Transverse colon (tissue), 4 donors: ENCODE data around the gene LRIG1. TPM values are rescaled to one million over a fixed set of nuclear protein-coding genes. Genes with fewer than 3 reads are reported as not detected.

Experiments
- DNase-seq: peaks from one replicate; pipeline ENCODE4 v3.0.0-alpha.2; 2019
- H3K27ac ChIP-seq, 4 donors: fragments of 200-600 bp; sonication (generic); 2 replicates each; pipeline ENCODE4 v1.5.1; 2016 to 2018; ENCODE audit warnings: inconsistent platforms in 4 of 4
- H3K27me3 ChIP-seq: fragments of 200-600 bp; sonication (generic); 2 replicates; pipeline ENCODE4 v1.5.1; 2017; ENCODE audit warnings: inconsistent platforms
- H3K36me3 ChIP-seq, 4 donors: fragments of 200-600 bp; sonication (generic); 2 replicates each; pipeline ENCODE4 v1.5.1; 2017 to 2019; ENCODE audit warnings: inconsistent platforms in 4 of 4
- H3K4me1 ChIP-seq, 4 donors: fragments of 200-600 bp; sonication (generic); 2 replicates each; pipeline ENCODE4 v1.5.1; 2017 to 2020; ENCODE audit warnings: inconsistent platforms in 4 of 4
- H3K4me3 ChIP-seq, 4 donors: fragments of 200-600 bp; sonication (generic); 1 replicate in 1 of 4; 2 replicates in 3 of 4; pipeline versions ENCODE4 v1.5.1 to v1.6.1; 2017 to 2019; ENCODE audit warnings: inconsistent platforms in 4 of 4
- H3K9me3 ChIP-seq, 2 donors: fragments of 200-600 bp; sonication (generic); 2 replicates each; pipeline ENCODE4 v1.5.1; 2017 to 2019; ENCODE audit warnings: inconsistent platforms in 2 of 2
- CTCF ChIP-seq, 5 experiments: fragments of 200-600 bp in 3 of 5; fragments of 450-650 bp in 2 of 5; sonication (generic) in 3 of 5; IDR thresholded peaks; 1 replicate in 2 of 5; 2 replicates in 3 of 5; pipeline ENCODE4 v1.5.1; 2016 to 2017; ENCODE audit warnings: antibody characterized with exemption in 5 of 5, inconsistent platforms in 3 of 5, mild to moderate bottlenecking in 2 of 5, moderate library complexity in 1 of 5
- EP300 ChIP-seq: sonication (generic); formaldehyde crosslinking; IDR thresholded peaks from one replicate; pipeline ENCODE4 v1.6.1; 2017; ENCODE audit warnings: antibody characterized with exemption, low read depth
- POLR2A ChIP-seq: fragments of 450-650 bp; IDR thresholded peaks from one replicate; pipeline ENCODE4 v1.6.1; 2016; ENCODE audit warnings: antibody characterized with exemption, mild to moderate bottlenecking, moderate library complexity
- POLR2AphosphoS5 ChIP-seq, 3 donors: sonication (generic); formaldehyde crosslinking; IDR thresholded peaks; one replicate each; pipeline ENCODE4 v1.6.1; 2016; ENCODE audit warnings: antibody characterized with exemption in 3 of 3
- WGBS, 2 donors: methylation state at CpG; one replicate each; pipeline ENCODE4 v1.1.5; 2018; ENCODE audit warnings: low coverage in 1 of 2; 5-methylcytosine and 5-hydroxymethylcytosine counted together
- in situ Hi-C, 4 donors: fragments of 200-750 bp; cut with MboI; loops; one replicate each; pipeline versions ENCODE4 v1.15.0 to v1.15.1; 2017; ENCODE audit warnings: low sequenced_read_pairs in 3 of 4, low pct_ligation_motif_present in 1 of 4, low pct_unique_long_range_greater_than_20kb in 1 of 4
- intact Hi-C: fragments of 100-400 bp; cut with DNase I; formaldehyde crosslinking; loops from one replicate; pipeline ENCODE4 v1.15.1; 2023; ENCODE audit warnings: low total_unique reads
- total RNA-seq, 4 donors: library from RNA; depleted of rRNA; stranded (reverse); fragments of >200 nt; gene quantifications; one replicate each; pipeline ENCODE4 v1.1.0, GENCODE V29; 2016

Gene LRIG1
- total RNA-seq, 4 donors from 2014 or later: 67.2 to 87.6 (median 79.3) TPM

GRCh38 chr3:66404197-66404596, 96.6 kb downstream of the LRIG1 start:
- peaks cover 13 to 61% (median 39%) of the 10 kb centered on the region in 4 donors for H3K4me1 ChIP-seq
- H3K9me3 ChIP-seq: no peaks in the 10 kb centered on the region
- 72 to 77% methylated on average over 12 to 15 of the region's 15 CpGs for WGBS, 2 donors
- no peak for DNase-seq
- H3K36me3 ChIP-seq: peaks cover 0 to 18% (median 7%) of the 10 kb centered on the region in 4 donors
- no peak overlapping the region for H3K4me3 ChIP-seq
- no peaks in the 10 kb centered on the region for H3K27me3 ChIP-seq
- TF ChIP-seq CTCF (IDR thresholded peaks at IDR 0.05): no peak
- no peak for TF ChIP-seq POLR2A
- no peak for TF ChIP-seq POLR2AphosphoS5 (IDR thresholded peaks at IDR 0.05)
- TF ChIP-seq EP300: no peak
- in situ Hi-C loops: loop anchor here in 3 of 4 donors (10.0 to 25.0 kb wide), 2 partner anchors 408 to 411 kb away; no protein-coding TSS in a partner anchor
- intact Hi-C loops: no loop called here
- peak overlapping the region; percentile 41 to 87 (median 70) for H3K27ac ChIP-seq

DNA sequence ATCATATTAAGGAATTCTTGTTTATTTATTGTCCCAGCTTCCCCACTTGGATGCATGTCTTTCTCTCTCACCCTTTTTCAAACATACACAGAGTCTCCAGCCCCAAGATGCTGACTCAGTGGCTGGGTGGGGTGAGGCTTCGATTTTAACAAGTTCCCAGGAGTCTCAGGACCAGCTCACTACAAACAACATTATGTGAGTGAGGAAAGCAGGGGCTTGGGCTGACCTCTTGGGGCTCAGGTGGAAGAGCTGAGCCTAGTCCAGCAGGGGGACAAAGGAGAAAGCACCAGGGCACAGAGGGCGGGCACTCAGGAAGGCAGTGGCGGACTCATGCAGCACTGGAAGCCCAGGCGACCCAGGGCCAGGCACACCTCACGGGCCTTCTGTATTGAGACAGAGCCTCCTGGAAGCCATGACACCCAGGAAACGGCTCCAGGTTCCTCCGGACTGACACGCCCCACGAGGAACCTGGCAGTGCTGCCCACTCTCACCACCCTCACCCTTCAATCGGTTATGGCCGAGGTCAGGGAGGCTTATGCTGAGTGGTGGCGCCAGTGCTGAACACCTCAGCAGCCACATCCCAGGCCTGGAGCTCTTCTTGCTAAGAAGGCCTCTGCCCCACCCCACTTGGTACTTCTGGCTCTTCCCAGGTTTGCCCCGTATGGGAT, 97.4 kb downstream of the LRIG1 start:
- intact Hi-C loops: no loop called here
- H3K4me1 ChIP-seq: peaks cover 13 to 55% (median 39%) of the 10 kb centered on the region in 4 donors
- peaks cover 0 to 22% (median 7%) of the 10 kb centered on the region in 4 donors for H3K36me3 ChIP-seq

GRCh38 chr3:66402596-66403290, 98.1 kb downstream of the LRIG1 start:
- Histone ChIP-seq H3K4me1 (peaks cover 13 to 48% (median 35%) of the 10 kb centered on the region in 4 donors), H3K27ac (peak overlapping the region; percentile 5 to 87 (median 70)), H3K27me3 (no peaks in the 10 kb centered on the region), H3K36me3 (peaks cover 0 to 25% (median 7%) of the 10 kb centered on the region in 4 donors), H3K9me3 (no peaks in the 10 kb centered on the region), H3K4me3 (no peak overlapping the region)
- no peak for DNase-seq
- WGBS, 2 donors: 78 to 90% methylated on average over 7 to 13 of the region's 13 CpGs
- no peak for TF ChIP-seq POLR2AphosphoS5 (IDR thresholded peaks at IDR 0.05)
- no peak for TF ChIP-seq POLR2A
- no peak for TF ChIP-seq CTCF (IDR thresholded peaks at IDR 0.05)
- TF ChIP-seq EP300: no peak
- intact Hi-C loops: no loop called here
- in situ Hi-C loops: loop anchor here in 3 of 4 donors (10.0 to 25.0 kb wide), 2 partner anchors 410 to 412 kb away; no protein-coding TSS in a partner anchor

More for the DNA sequence above, 97.4 kb downstream of the LRIG1 start:
- 30 to 69% methylated on average over 2 to 13 of the region's 13 CpGs for WGBS, 2 donors
- in situ Hi-C loops: loop anchor here in 3 of 4 donors (10.0 to 25.0 kb wide), 2 partner anchors 409 to 411 kb away; no protein-coding TSS in a partner anchor
- Histone ChIP-seq H3K9me3 (no peaks in the 10 kb centered on the region), H3K4me3 (no peak overlapping the region), H3K27me3 (no peaks in the 10 kb centered on the region), H3K27ac (peak overlapping the region; percentile 5 to 87 (median 70))
- DNase-seq: no peak
- TF ChIP-seq POLR2A (no peak), EP300 (no peak), POLR2AphosphoS5 (IDR thresholded peaks at IDR 0.05) (no peak), CTCF (IDR thresholded peaks at IDR 0.05) (no peak)
